HG03159 (cell line): Measurements from ENCODE around the gene SCTR.

Experiments
- ATAC-seq: cut with Tn5 transposase; IDR thresholded peaks from one replicate; pipeline ENCODE4 v1.9.1; 2021; ENCODE audit warnings: mild to moderate bottlenecking, moderate library complexity; ENCODE audit not compliant: unreplicated experiment

SCTR gene

GRCh38 chr2:119475857-119476244 is 48.4 kb downstream of the SCTR start:
- ATAC-seq = no peak

- ATAC-seq = no peak
These were observed 48.9 kb downstream of the SCTR start for GRCh38 chr2:119475225-119475856.

- no peak for ATAC-seq
These were observed 49.7 kb downstream of the SCTR start for GRCh38 chr2:119474371-119475224.

GRCh38 chr2:119473621-119474370 is 50.5 kb downstream of the SCTR start:
- no peak for ATAC-seq

GRCh38 chr2:119472749-119473148 is 51.5 kb downstream of the SCTR start:
- no peak for ATAC-seq

- ATAC-seq = no peak
These were observed 54.5 kb downstream of the SCTR start for GRCh38 chr2:119469661-119470297.

GRCh38 chr2:119469131-119469530 is 55.2 kb downstream of the SCTR start:
- ATAC-seq = no peak

- no peak for ATAC-seq
These were observed 55.9 kb downstream of the SCTR start for GRCh38 chr2:119468154-119468955.

- ATAC-seq = no peak
These were observed 57.9 kb downstream of the SCTR start for GRCh38 chr2:119466373-119466772.

- no peak for ATAC-seq
These were observed 58.6 kb downstream of the SCTR start for GRCh38 chr2:119465687-119466086.

- no peak for ATAC-seq
These were observed 59.3 kb downstream of the SCTR start for GRCh38 chr2:119464981-119465380.

- no peak for ATAC-seq
These were observed 60.3 kb downstream of the SCTR start for GRCh38 chr2:119463990-119464389.

- ATAC-seq = no peak
These were observed 61.1 kb downstream of the SCTR start for GRCh38 chr2:119463136-119463535.

- ATAC-seq = no peak
These were observed 61.7 kb downstream of the SCTR start for GRCh38 chr2:119462574-119462973.

- ATAC-seq = no peak
These were observed 62.5 kb downstream of the SCTR start for GRCh38 chr2:119461811-119462210.

GRCh38 chr2:119460076-119460475 is 64.2 kb downstream of the SCTR start:
- ATAC-seq = no peak

- no peak for ATAC-seq
These were observed 69.1 kb downstream of the SCTR start for GRCh38 chr2:119455066-119455718.

- ATAC-seq = no peak
These were observed 70.2 kb downstream of the SCTR start for GRCh38 chr2:119453972-119454593.

- no peak for ATAC-seq
These were observed 72.8 kb downstream of the SCTR start for GRCh38 chr2:119451336-119452050.
